ENCODE results near the gene GRM8.

Gene GRM8

DNA sequence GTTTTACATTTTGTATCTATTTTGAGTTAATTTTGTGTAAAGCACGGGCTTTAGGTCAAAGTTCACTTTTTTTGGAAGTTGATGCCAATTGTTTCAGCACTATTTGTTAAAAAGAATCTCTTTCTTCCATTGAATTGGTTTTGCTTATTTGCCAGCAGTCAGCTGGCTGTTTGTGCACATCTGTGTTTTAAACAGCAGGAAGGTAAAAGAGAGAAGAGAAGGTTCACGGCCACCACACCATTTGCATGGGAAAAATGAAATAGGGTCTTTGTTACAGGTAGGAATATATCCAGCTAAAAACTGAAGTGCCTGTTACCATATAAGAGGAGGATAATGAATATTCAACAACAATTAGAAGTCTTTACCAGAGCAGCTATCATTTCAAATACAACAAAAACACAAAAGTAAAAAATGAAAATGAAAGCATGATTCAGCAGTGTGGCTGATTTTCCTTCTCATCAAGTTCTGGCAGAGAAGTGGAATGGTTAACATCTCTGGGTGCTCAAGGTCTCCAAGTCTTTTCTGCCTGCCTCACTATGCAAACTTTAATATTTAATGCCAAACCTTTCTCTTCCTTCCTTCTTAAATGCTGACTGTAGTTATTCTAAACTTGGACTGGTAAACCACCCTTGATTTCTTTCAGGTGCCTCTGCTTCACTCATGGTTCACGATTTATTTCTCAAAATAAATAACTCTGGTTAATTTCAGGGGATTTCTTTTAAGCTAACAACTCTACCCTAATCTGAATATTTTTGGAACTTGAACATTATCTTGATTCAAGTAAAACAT is 841.5 kb downstream of the GRM8 start:
- DNase-seq, result no peak

DNA sequence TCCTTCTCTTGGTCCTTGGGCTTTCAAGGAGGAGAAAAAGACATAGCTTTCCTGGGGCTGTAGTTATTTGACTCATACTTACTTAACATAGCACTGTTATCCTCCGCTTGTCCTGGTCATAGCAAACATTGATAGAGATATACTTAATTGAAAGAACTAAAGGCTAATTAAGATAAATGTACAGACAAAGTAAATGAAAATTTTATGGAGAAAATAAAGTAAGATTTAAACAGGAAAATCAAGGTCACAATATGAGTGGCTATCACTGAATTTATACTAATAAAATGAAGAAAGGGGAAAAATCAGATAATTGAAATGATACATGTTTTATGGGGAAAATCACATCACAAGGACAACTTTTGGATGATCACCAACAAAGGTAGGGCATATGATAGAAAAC is 849.7 kb downstream of the GRM8 start:
- DNase-seq, result no peak

GRCh38 chr7:126401918-126402317 is 850.8 kb downstream of the GRM8 start:
- DNase-seq, result no peak

GRCh38 chr7:126398851-126399529 is 853.8 kb downstream of the GRM8 start:
- DNase-seq, result no peak

DNA sequence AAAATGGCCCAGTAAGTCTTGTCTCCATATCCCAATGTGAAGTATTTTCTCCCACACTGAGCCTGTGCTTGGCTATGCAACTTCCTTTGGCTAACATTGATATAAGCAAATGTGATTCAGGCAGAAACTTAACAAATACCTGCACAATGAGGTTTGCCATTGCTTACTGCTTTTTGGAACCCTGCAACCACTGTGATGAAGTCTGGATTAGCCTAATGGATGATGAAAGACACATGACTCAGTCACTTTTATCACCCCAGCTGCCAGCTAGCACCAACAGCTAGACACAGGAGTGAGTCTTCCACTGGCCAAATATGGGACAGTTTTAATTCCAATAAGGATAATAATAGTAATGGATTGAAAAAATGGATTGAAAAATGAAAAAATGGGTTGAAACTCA is 854.5 kb downstream of the GRM8 start:
- no peak for DNase-seq

DNA sequence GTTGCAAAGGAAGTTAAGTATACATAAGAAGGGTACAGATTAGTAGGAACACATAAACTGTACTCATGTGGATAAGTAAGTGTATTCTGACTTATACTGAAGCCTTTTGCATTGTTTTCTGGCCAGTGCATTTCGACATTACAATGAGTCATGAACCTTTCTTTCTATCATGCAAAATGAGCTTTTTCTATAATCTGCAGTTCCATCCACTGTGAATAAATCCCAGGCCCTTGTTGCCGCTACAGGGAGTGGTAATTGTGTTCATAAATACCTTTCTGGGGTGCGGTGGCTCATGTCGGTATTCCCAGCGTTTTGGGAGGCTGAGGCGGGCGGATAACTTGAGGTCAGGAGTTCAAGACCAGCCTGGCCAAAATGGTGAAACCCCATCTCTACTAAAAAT is 858.3 kb downstream of the GRM8 start:
- no peak for DNase-seq
